A549 (cell line): ENCODE results near the gene LSM11. TPM values are rescaled to one million over a fixed set of nuclear protein-coding genes. Genes with fewer than 3 reads are reported as not detected.

Source experiments
- ATAC-seq, 2 experiments: fragments of 200-7000 bp in 1 of 2; fragments of >200 bp in 1 of 2; cut with Nextera tagmentation in 1 of 2; cut with Tn5 transposase in 1 of 2; 3 replicates each; pipeline versions ENCODE4 v1.8.0 to v1.9.1; 2018 to 2020; ENCODE audit warnings: mild to moderate bottlenecking in 1 of 2, moderate library complexity in 1 of 2
- CTCF ChIA-PET: fragments of 300-600 bp; sonication (Branson Sonifier 250); formaldehyde crosslinking; extraction: SDS; loops from one replicate; lab custom pipeline; 2021; ENCODE audit warnings: antibody characterized with exemption, inconsistent platforms; lab: Yijun Ruan, JAX
- POLR2A ChIA-PET: fragments of 350-600 bp; formaldehyde crosslinking; extraction: SDS; loops from one replicate; lab custom pipeline; 2021; ENCODE audit warnings: antibody characterized with exemption, inconsistent platforms; lab: Yijun Ruan, JAX
- DNase-seq, 2 experiments: peaks; one replicate each; pipeline versions ENCODE4 v3.0.0 to v3.0.0-alpha.2; 2011 to 2016; ENCODE audit warnings: low read depth in 1 of 2, low spot score in 1 of 2
- FAIRE-seq: peaks from 2 replicates; lab custom pipeline; 2011; peaks lifted over from hg19 to GRCh38; lab: Jason Lieb, UNC
- H3K27ac ChIP-seq, 2 experiments: fragments of >200 bp; sonication (Bioruptor Twin); formaldehyde crosslinking; 3 replicates each; pipeline ENCODE4 v1.5.1; 2016 to 2017
- H3K4me1 ChIP-seq: fragments of >200 bp; sonication (Bioruptor Twin); formaldehyde crosslinking; 3 replicates; pipeline ENCODE4 v1.6.1; 2016
- H3K4me2 ChIP-seq: fragments of >200 bp; sonication (Bioruptor Twin); formaldehyde crosslinking; 3 replicates; pipeline ENCODE4 v1.6.1; 2016
- H3K4me3 ChIP-seq: fragments of >200 bp; sonication (Bioruptor Twin); formaldehyde crosslinking; 3 replicates; pipeline ENCODE4 v1.5.1; 2016
- H3K9me3 ChIP-seq: fragments of >200 bp; sonication (Bioruptor Twin); formaldehyde crosslinking; 3 replicates; pipeline ENCODE4 v1.6.1; 2016
- BHLHE40 ChIP-seq: IDR thresholded peaks from 2 replicates; pipeline ENCODE4 v1.6.1; 2012; ENCODE audit warnings: low read depth, low read length, inconsistent platforms
- CBX2 ChIP-seq: fragments of 200-600 bp; sonication (generic); IDR thresholded peaks from 2 replicates; pipeline ENCODE4 v1.6.1; 2016; ENCODE audit warnings: low read depth, mild to moderate bottlenecking, borderline replicate concordance
- EP300 ChIP-seq, 2 experiments: fragments of >200 bp; sonication (Bioruptor Twin); formaldehyde crosslinking; IDR thresholded peaks; 2 replicates in 1 of 2; 3 replicates in 1 of 2; pipeline ENCODE4 v1.6.1; 2016 to 2017
- GATA3 ChIP-seq: IDR thresholded peaks from 2 replicates; pipeline ENCODE4 v1.6.1; 2012; ENCODE audit warnings: borderline replicate concordance
- HDAC2 ChIP-seq: fragments of 200-600 bp; sonication (generic); IDR thresholded peaks from 2 replicates; pipeline ENCODE4 v1.6.1; 2016
- HOXB13 ChIP-seq: fragments of 250-450 bp; sonication (Bioruptor Pico); IDR thresholded peaks from 2 replicates; pipeline ENCODE4 v1.5.0; 2020; ENCODE audit warnings: low read depth, mild to moderate bottlenecking, moderate library complexity
- JUN ChIP-seq, 2 experiments: fragments of >200 bp; sonication (Bioruptor Twin); formaldehyde crosslinking; IDR thresholded peaks; 2 replicates in 1 of 2; 3 replicates in 1 of 2; pipeline ENCODE4 v1.6.1; 2016 to 2017
- MAFK ChIP-seq: fragments of 450-650 bp; IDR thresholded peaks from 2 replicates; pipeline ENCODE4 v1.6.1; 2014; ENCODE audit not compliant: partially characterized antibody
- NR3C1 ChIP-seq: fragments of >200 bp; sonication (Bioruptor Twin); formaldehyde crosslinking; IDR thresholded peaks from 3 replicates; pipeline ENCODE4 v1.6.1; 2017
- PHF8 ChIP-seq: fragments of 200-600 bp; sonication (generic); IDR thresholded peaks from 2 replicates; pipeline ENCODE4 v1.6.1; 2016; ENCODE audit warnings: low read depth, mild to moderate bottlenecking, antibody characterized with exemption, moderate library complexity, borderline replicate concordance
- POLR2A ChIP-seq: IDR thresholded peaks from 2 replicates; pipeline ENCODE4 v1.6.1; 2012; ENCODE audit warnings: mild to moderate bottlenecking, low read length
- POLR2AphosphoS2 ChIP-seq: conservative IDR thresholded peaks from 2 replicates; pipeline ENCODE4 v1.6.1; 2012; ENCODE audit warnings: low read length, improper control_type of control experiment, inconsistent platforms
- RAD21 ChIP-seq, 2 experiments: fragments of >200 bp in 1 of 2; sonication (Bioruptor Twin) in 1 of 2; formaldehyde crosslinking in 1 of 2; IDR thresholded peaks in 1 of 2; conservative IDR thresholded peaks in 1 of 2; 2 replicates in 1 of 2; 3 replicates in 1 of 2; pipeline ENCODE4 v1.6.1; 2012 to 2018; ENCODE audit warnings: inconsistent platforms in 1 of 2
- RARB ChIP-seq: fragments of 250-450 bp; sonication (Bioruptor Pico); IDR thresholded peaks from 2 replicates; pipeline ENCODE4 v1.8.0; 2021; ENCODE audit warnings: mild to moderate bottlenecking, moderate library complexity
- RCOR1 ChIP-seq: fragments of 150-350 bp; IDR thresholded peaks from 2 replicates; pipeline ENCODE4 v1.6.1; 2014; ENCODE audit warnings: antibody characterized with exemption, low read length, low read depth
- SMC3 ChIP-seq: fragments of >200 bp; sonication (Bioruptor Twin); formaldehyde crosslinking; IDR thresholded peaks from 3 replicates; pipeline ENCODE4 v1.6.1; 2018; ENCODE audit warnings: inconsistent platforms
- ZSCAN20 ChIP-seq: fragments of 250-450 bp; sonication (Bioruptor Pico); IDR thresholded peaks from 2 replicates; pipeline ENCODE4 v1.8.0; 2022; ENCODE audit warnings: mild to moderate bottlenecking, moderate library complexity
- WGBS: methylation state at CpG from one replicate; pipeline ENCODE4 v1.1.6; 2017; ENCODE audit errors: missing lambda C conversion rate; 5-methylcytosine and 5-hydroxymethylcytosine counted together
- polyA plus RNA-seq, 4 experiments: library from polyadenylated mRNA; depleted of rRNA in 3 of 4; stranded (reverse); fragments of >200 nt; fragmentation: RNase III in 1 of 4; extraction: RNeasy Plus Mini Kit Qiagen cat#74134 plus additional on column Dnase treatment in 1 of 4; gene quantifications; 2 replicates in 3 of 4; 3 replicates in 1 of 4; pipeline ENCODE4 v1.2.3, GENCODE V29; 2011 to 2017
- TF ChIP-seq, protein P1 (sequence below): fragments of 250-450 bp; sonication (Bioruptor Pico); IDR thresholded peaks from 2 replicates; pipeline ENCODE4 v1.5.0; 2020; ENCODE audit warnings: low read depth, mild to moderate bottlenecking, moderate library complexity
- TF ChIP-seq, protein P2 (sequence below): fragments of >200 bp; sonication (Bioruptor Twin); formaldehyde crosslinking; IDR thresholded peaks from 3 replicates; pipeline ENCODE4 v1.6.1; 2016
- TF ChIP-seq, protein P3 (sequence below): fragments of >200 bp; sonication (Bioruptor Twin); formaldehyde crosslinking; IDR thresholded peaks from 3 replicates; pipeline ENCODE4 v1.5.1; 2016
- TF ChIP-seq, protein P4 (sequence below): IDR thresholded peaks from 2 replicates; pipeline ENCODE4 v1.6.1; 2012

LSM11 gene
- polyA plus RNA-seq, 2 of the 4 experiments (the other 2 are of a cell fraction): 2.9 to 4.1 TPM

DNA sequence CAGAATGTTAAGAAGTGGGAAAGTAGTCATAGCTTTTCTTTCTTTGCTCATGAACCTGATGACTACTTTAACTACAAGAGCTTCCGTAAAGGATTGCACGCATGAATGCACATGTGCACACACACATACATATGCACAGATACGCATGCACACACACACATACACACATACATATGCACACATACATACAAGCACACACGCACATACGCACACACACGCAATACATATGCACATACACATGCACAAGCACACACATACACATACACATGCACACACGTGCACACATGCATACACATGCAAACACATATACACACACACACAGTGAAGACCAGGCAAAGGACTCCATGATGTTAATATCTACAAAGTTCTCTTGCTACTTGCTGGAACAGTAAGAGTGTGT is 22.9 kb downstream of the LSM11 start:
- CTCF ChIA-PET: interaction anchor here (0.9 to 1.6 kb wide), 4 partner anchors 13 to 1366 kb away, joined by 3 to 7 read pairs (median 5); no protein-coding TSS in a partner anchor
- Histone ChIP-seq H3K27ac (no peak overlapping the region), H3K4me3 (no peak overlapping the region), H3K9me3 (no peaks in the 10 kb centered on the region), H3K4me2 (no peak overlapping the region), H3K4me1 (0 out of 3 replicates have a peak, but pooled peaks cover 4% of the 10 kb centered on the region)
- no peak for DNase-seq
- TF ChIP-seq POLR2A (no peak), RAD21 (conservative IDR thresholded peaks at IDR 0.05 in 1 of 2, IDR thresholded peaks at IDR 0.05 in 1 of 2) (no peak)
- POLR2A ChIA-PET: no interaction called here
- no peak for FAIRE-seq
- no peak for ATAC-seq
- WGBS: 88% methylated on average over 7 of the region's 7 CpGs

DNA sequence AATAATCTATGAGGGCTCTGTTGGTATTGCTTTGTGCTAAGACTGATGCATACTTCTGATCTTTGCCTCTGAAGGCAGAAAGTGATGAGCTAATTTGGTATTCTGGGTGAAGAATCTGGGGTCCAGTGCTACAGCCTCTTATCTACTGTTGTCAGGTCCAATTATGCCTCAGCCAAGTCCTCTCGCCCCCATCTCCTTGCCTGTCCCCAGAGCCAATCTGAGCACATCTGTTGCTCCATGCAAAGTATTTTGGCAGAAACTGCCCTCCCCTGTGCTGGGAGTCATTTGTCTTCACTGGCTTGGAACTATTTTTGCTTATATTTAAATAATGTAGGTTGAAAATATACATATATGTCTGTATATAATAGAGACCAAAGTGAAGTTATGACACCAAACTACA is 23.4 kb downstream of the LSM11 start:
- no peak overlapping the region for H3K4me2 ChIP-seq

DNA sequence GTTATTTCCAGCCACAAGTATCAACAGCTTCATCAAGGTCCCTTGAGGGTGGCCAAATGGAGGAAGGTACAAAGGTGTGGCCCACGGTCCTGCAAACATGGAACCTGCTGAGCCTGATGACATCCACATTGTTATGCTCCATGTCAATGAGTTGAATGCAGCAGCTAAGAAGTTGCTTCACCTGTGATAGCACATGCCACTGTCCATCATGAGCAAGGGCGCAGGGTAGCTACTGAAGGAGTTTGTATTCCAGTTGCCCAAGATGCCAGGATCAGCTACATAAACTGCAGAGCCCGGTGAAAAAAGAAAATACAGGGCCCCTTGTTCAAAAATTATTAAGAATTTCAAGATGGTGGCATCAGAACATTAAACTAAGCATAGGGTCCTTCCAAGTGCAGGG is 24.2 kb downstream of the LSM11 start:
- Histone ChIP-seq H3K9me3 (no peaks in the 10 kb centered on the region), H3K4me3 (no peak overlapping the region), H3K27ac (no peak overlapping the region; a peak in 1 of 6 replicates), H3K4me2 (no peak overlapping the region), H3K4me1 (0 out of 3 replicates have a peak, but pooled peaks cover 4% of the 10 kb centered on the region)
- no peak for FAIRE-seq
- TF ChIP-seq SMC3 (no peak), GATA3 (no peak), ZSCAN20 (no peak), CBX2 (no peak), EP300 (IDR thresholded peaks at IDR 0.05) (no peak), POLR2AphosphoS2 (no peak), MAFK (no peak), POLR2A (no peak), BHLHE40 (no peak), RCOR1 (no peak), NR3C1 (no peak)
- TF ChIP-seq, protein P1, sequence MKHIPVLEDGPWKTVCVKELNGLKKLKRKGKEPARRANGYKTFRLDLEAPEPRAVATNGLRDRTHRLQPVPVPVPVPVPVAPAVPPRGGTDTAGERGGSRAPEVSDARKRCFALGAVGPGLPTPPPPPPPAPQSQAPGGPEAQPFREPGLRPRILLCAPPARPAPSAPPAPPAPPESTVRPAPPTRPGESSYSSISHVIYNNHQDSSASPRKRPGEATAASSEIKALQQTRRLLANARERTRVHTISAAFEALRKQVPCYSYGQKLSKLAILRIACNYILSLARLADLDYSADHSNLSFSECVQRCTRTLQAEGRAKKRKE (CRISPR knock-in tag): no peak
- TF ChIP-seq, protein P2, sequence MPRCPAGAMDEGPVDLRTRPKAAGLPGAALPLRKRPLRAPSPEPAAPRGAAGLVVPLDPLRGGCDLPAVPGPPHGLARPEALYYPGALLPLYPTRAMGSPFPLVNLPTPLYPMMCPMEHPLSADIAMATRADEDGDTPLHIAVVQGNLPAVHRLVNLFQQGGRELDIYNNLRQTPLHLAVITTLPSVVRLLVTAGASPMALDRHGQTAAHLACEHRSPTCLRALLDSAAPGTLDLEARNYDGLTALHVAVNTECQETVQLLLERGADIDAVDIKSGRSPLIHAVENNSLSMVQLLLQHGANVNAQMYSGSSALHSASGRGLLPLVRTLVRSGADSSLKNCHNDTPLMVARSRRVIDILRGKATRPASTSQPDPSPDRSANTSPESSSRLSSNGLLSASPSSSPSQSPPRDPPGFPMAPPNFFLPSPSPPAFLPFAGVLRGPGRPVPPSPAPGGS: no peak
- TF ChIP-seq, protein P3, sequence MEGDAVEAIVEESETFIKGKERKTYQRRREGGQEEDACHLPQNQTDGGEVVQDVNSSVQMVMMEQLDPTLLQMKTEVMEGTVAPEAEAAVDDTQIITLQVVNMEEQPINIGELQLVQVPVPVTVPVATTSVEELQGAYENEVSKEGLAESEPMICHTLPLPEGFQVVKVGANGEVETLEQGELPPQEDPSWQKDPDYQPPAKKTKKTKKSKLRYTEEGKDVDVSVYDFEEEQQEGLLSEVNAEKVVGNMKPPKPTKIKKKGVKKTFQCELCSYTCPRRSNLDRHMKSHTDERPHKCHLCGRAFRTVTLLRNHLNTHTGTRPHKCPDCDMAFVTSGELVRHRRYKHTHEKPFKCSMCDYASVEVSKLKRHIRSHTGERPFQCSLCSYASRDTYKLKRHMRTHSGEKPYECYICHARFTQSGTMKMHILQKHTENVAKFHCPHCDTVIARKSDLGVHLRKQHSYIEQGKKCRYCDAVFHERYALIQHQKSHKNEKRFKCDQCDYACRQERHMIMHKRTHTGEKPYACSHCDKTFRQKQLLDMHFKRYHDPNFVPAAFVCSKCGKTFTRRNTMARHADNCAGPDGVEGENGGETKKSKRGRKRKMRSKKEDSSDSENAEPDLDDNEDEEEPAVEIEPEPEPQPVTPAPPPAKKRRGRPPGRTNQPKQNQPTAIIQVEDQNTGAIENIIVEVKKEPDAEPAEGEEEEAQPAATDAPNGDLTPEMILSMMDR: no peak
- CTCF ChIA-PET: interaction anchor here (1.2 to 2.7 kb wide), 7 partner anchors 9 to 1339 kb away, joined by 3 to 10 read pairs (median 3); no protein-coding TSS in a partner anchor
- ATAC-seq: no peak
- POLR2A ChIA-PET: interaction anchor here (0.6 to 1.2 kb wide), 2 partner anchors 36 to 91 kb away, joined by 3 read pairs; partner anchors contain the start of gene THG1L
- DNase-seq: no peak
- 69% methylated on average over 3 of the region's 3 CpGs for WGBS

More for the DNA sequence above, 23.4 kb downstream of the LSM11 start:
- 0 out of 3 replicates have a peak, but pooled peaks cover 4% of the 10 kb centered on the region for H3K4me1 ChIP-seq
- no peak for TF ChIP-seq HDAC2
- TF ChIP-seq RARB: no peak
- TF ChIP-seq RAD21 (conservative IDR thresholded peaks at IDR 0.05 in 1 of 2, IDR thresholded peaks at IDR 0.05 in 1 of 2): no peak
- TF ChIP-seq PHF8: no peak
- TF ChIP-seq GATA3: no peak
- TF ChIP-seq MAFK: no peak
- TF ChIP-seq JUN (IDR thresholded peaks at IDR 0.05): no peak
- TF ChIP-seq, protein P1 (CRISPR knock-in tag): no peak
- TF ChIP-seq SMC3: no peak
- TF ChIP-seq, protein P4, sequence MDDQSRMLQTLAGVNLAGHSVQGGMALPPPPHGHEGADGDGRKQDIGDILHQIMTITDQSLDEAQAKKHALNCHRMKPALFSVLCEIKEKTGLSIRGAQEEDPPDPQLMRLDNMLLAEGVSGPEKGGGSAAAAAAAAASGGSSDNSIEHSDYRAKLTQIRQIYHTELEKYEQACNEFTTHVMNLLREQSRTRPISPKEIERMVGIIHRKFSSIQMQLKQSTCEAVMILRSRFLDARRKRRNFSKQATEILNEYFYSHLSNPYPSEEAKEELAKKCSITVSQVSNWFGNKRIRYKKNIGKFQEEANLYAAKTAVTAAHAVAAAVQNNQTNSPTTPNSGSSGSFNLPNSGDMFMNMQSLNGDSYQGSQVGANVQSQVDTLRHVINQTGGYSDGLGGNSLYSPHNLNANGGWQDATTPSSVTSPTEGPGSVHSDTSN: no peak
- no peak for TF ChIP-seq HOXB13 (CRISPR knock-in tag)
- CTCF ChIA-PET: interaction anchor here (0.9 to 1.4 kb wide), 5 partner anchors 14 to 1366 kb away, joined by 3 to 7 read pairs (median 3); no protein-coding TSS in a partner anchor
- no peaks in the 10 kb centered on the region for H3K9me3 ChIP-seq
- no peak overlapping the region for H3K4me3 ChIP-seq
- no peak overlapping the region for H3K27ac ChIP-seq
- WGBS: 91% methylated on average over 1 of the region's 1 CpG
- POLR2A ChIA-PET: no interaction called here
- FAIRE-seq (no peak), DNase-seq (no peak), ATAC-seq (no peak)
